CD14-positive monocyte (primary cell): ENCODE results near the gene PPP1R3G. TPM values are rescaled to one million over a fixed set of nuclear protein-coding genes. Genes with fewer than 3 reads are reported as not detected.

ENCODE experiments used
- DNase-seq, 3 donors: peaks; one replicate each; pipeline ENCODE4 v3.0.0-alpha.2; 2011 to 2022
- H2AFZ ChIP-seq: 2 replicates; pipeline ENCODE4 v1.6.0; 2012; ENCODE audit warnings: mild to moderate bottlenecking, low read depth, low read length, inconsistent platforms; ENCODE audit not compliant: insufficient read depth, poor library complexity, severe bottlenecking
- H3K27ac ChIP-seq, 2 donors: 1 replicate in 1 of 2; 2 replicates in 1 of 2; pipeline ENCODE4 v1.5.1; 2012 to 2013; ENCODE audit warnings: low read length in 2 of 2, control low read depth in 1 of 2, inconsistent platforms in 1 of 2, low read depth in 1 of 2, mild to moderate bottlenecking in 1 of 2
- H3K27me3 ChIP-seq, 2 donors: one replicate each; pipeline versions ENCODE4 v1.6.0 to v1.6.1; 2011 to 2013; ENCODE audit warnings: low read length in 2 of 2; ENCODE audit not compliant: control insufficient read depth in 2 of 2, insufficient read depth in 2 of 2
- H3K36me3 ChIP-seq, 2 donors: replicated peaks in 1 of 2; 1 replicate in 1 of 2; 2 replicates in 1 of 2; pipeline versions ENCODE4 v1.5.1 to v1.6.1; 2012 to 2013; ENCODE audit warnings: low read length in 2 of 2, control low read depth in 1 of 2, inconsistent platforms in 1 of 2, mild to moderate bottlenecking in 1 of 2; ENCODE audit not compliant: insufficient read depth in 2 of 2, control insufficient read depth in 1 of 2
- H3K4me1 ChIP-seq, 2 donors: 1 replicate in 1 of 2; 2 replicates in 1 of 2; pipeline versions ENCODE4 v1.5.1 to v1.6.1; 2012 to 2013; ENCODE audit warnings: low read length in 2 of 2, control low read depth in 1 of 2, inconsistent platforms in 1 of 2, mild to moderate bottlenecking in 1 of 2, moderate library complexity in 1 of 2; ENCODE audit not compliant: insufficient read depth in 2 of 2, control insufficient read depth in 1 of 2
- H3K4me2 ChIP-seq: replicated peaks from 2 replicates; pipeline ENCODE3; 2012; ENCODE audit warnings: low read length, moderate library complexity, mild to moderate bottlenecking; ENCODE audit not compliant: poor library complexity, severe bottlenecking; ENCODE audit errors: extremely low read depth
- H3K4me3 ChIP-seq, 3 experiments: fragments of 200-600 bp in 1 of 3; sonication (generic) in 1 of 3; replicated peaks in 1 of 3; 1 replicate in 2 of 3; 2 replicates in 1 of 3; pipeline ENCODE4 v1.5.1; 2011 to 2013; ENCODE audit warnings: low read length in 3 of 3, mild to moderate bottlenecking in 3 of 3, control low read depth in 2 of 3, low read depth in 2 of 3, inconsistent platforms in 1 of 3, moderate library complexity in 1 of 3
- H3K79me2 ChIP-seq: 2 replicates; pipeline ENCODE4 v1.6.0; 2012; ENCODE audit warnings: mild to moderate bottlenecking, control low read depth, inconsistent platforms, low read length, moderate library complexity; ENCODE audit not compliant: insufficient read depth
- H3K9ac ChIP-seq: 2 replicates; pipeline ENCODE4 v1.6.0; 2017; ENCODE audit warnings: low read length, mild to moderate bottlenecking; ENCODE audit not compliant: insufficient read depth, poor library complexity, severe bottlenecking
- H3K9me3 ChIP-seq, 2 donors: replicated peaks in 1 of 2; 1 replicate in 1 of 2; 2 replicates in 1 of 2; pipeline versions ENCODE4 v1.5.1 to v1.6.1; 2012 to 2013; ENCODE audit warnings: low read length in 2 of 2, control low read depth in 1 of 2; ENCODE audit not compliant: control insufficient read depth in 1 of 2, insufficient read depth in 1 of 2
- H4K20me1 ChIP-seq: 2 replicates; pipeline ENCODE4 v1.6.0; 2012; ENCODE audit warnings: mild to moderate bottlenecking, low read length, control low read depth, moderate library complexity; ENCODE audit not compliant: insufficient read depth
- H3K27ac Mint-ChIP-seq, 7 donors: one replicate each; pipeline ENCODE4 v1.8.0; 2020; ENCODE audit warnings: mild to moderate bottlenecking in 7 of 7, mixed read lengths in 7 of 7, moderate library complexity in 6 of 7, inconsistent platforms in 2 of 7
- H3K27me3 Mint-ChIP-seq, 3 donors: one replicate each; pipeline ENCODE4 v1.8.0; 2021 to 2022; ENCODE audit warnings: low read depth in 3 of 3, mild to moderate bottlenecking in 3 of 3, mixed read lengths in 3 of 3, moderate library complexity in 3 of 3, inconsistent platforms in 1 of 3
- H3K36me3 Mint-ChIP-seq, 2 donors: one replicate each; pipeline ENCODE4 v1.8.0; 2020; ENCODE audit warnings: mixed read lengths in 2 of 2, inconsistent platforms in 1 of 2, mild to moderate bottlenecking in 1 of 2
- H3K4me1 Mint-ChIP-seq: one replicate; pipeline ENCODE4 v1.8.0; 2020; ENCODE audit warnings: mild to moderate bottlenecking, mixed read lengths
- H3K4me3 Mint-ChIP-seq, 2 donors: one replicate each; pipeline ENCODE4 v1.8.0; 2020; ENCODE audit warnings: mild to moderate bottlenecking in 2 of 2, mixed read lengths in 2 of 2, moderate library complexity in 1 of 2
- H3K9me3 Mint-ChIP-seq, 7 donors: one replicate each; pipeline ENCODE4 v1.8.0; 2020 to 2022; ENCODE audit warnings: mixed read lengths in 7 of 7, mild to moderate bottlenecking in 6 of 7, moderate library complexity in 6 of 7, inconsistent platforms in 2 of 7
- CTCF ChIP-seq: fragments of 200-600 bp; IDR thresholded peaks from one replicate; pipeline ENCODE4 v1.8.0; 2022; ENCODE audit warnings: antibody characterized with exemption, mild to moderate bottlenecking
- WGBS: methylation state at CpG from one replicate; pipeline ENCODE4 v1.1.5; 2013; ENCODE audit warnings: missing lambda C conversion rate; ENCODE audit not compliant: insufficient coverage; 5-methylcytosine and 5-hydroxymethylcytosine counted together
- intact Hi-C, 2 donors: fragments of 100-400 bp; cut with micrococcal nuclease; formaldehyde crosslinking; loops; one replicate each; pipeline versions ENCODE4 v1.15.0 to v1.15.1; 2023
- polyA plus RNA-seq, 3 donors: library from polyadenylated mRNA; depleted of rRNA in 1 of 3; unstranded in 2 of 3; stranded (reverse) in 1 of 3; fragments of 300-500 nt in 2 of 3; fragments of >200 nt in 1 of 3; fragmentation: Illumina TruSeq in 2 of 3; gene quantifications; 1 replicate in 2 of 3; 2 replicates in 1 of 3; pipeline ENCODE4 v1.2.3, GENCODE V29; 2012 to 2021

PPP1R3G gene
- polyA plus RNA-seq, 3 donors: 0.13 to 0.15 (median 0.13) TPM

- TF ChIP-seq CTCF: no peak
- Histone ChIP-seq H3K4me3 (no peak overlapping the region), H3K79me2 (no peaks in the 10 kb centered on the region), H2AFZ (no peak overlapping the region), H3K4me2 (no peak overlapping the region), H3K9ac (no peak overlapping the region), H3K27me3 (no peaks in the 10 kb centered on the region), H3K9me3 (peaks cover 5 to 11% of the 10 kb centered on the region in 2 donors), H3K27ac (no peak overlapping the region), H3K4me1 (peaks cover under 1 to 4% of the 10 kb centered on the region in 2 donors), H4K20me1 (no peaks in the 10 kb centered on the region), H3K36me3 (no peaks in the 10 kb centered on the region)
- H3K4me3 Mint-ChIP-seq: no peak overlapping the region
- WGBS: 93% methylated on average over 1 of the region's 3 CpGs
- H3K27me3 Mint-ChIP-seq: peaks cover 0 to 2% (median 2%) of the 10 kb centered on the region in 3 donors
- H3K36me3 Mint-ChIP-seq: no peaks in the 10 kb centered on the region
- H3K9me3 Mint-ChIP-seq: peaks cover 3 to 25% (median 17%) of the 10 kb centered on the region in 7 donors
- no peak overlapping the region for H3K27ac Mint-ChIP-seq
- intact Hi-C loops: no loop called here
- peaks cover 6% of the 10 kb centered on the region for H3K4me1 Mint-ChIP-seq
- DNase-seq: no peak
These were observed 40.3 kb upstream of the PPP1R3G start for GRCh38 chr6:5044866-5045265.

GRCh38 chr6:5045416-5045815 is 39.7 kb upstream of the PPP1R3G start:
- H2AFZ ChIP-seq: no peak overlapping the region
- peaks cover 11% of the 10 kb centered on the region for H3K4me1 Mint-ChIP-seq
- no peak for TF ChIP-seq CTCF
- H3K27ac ChIP-seq: no peak overlapping the region
- DNase-seq: no peak
- no peaks in the 10 kb centered on the region for H3K36me3 ChIP-seq
- no peaks in the 10 kb centered on the region for H3K27me3 ChIP-seq
- no peaks in the 10 kb centered on the region for H3K36me3 Mint-ChIP-seq
- H3K9ac ChIP-seq: no peak overlapping the region
- H3K9me3 Mint-ChIP-seq: peaks cover 5 to 28% (median 17%) of the 10 kb centered on the region in 7 donors
- no peaks in the 10 kb centered on the region for H4K20me1 ChIP-seq
- no peak overlapping the region for H3K4me2 ChIP-seq
- intact Hi-C loops: no loop called here
- no peak overlapping the region for H3K27ac Mint-ChIP-seq
- no peak overlapping the region for H3K4me3 ChIP-seq
- H3K4me3 Mint-ChIP-seq: no peak overlapping the region
- peaks cover 5 to 15% of the 10 kb centered on the region in 2 donors for H3K9me3 ChIP-seq
- H3K27me3 Mint-ChIP-seq: peaks cover 0 to 2% (median 2%) of the 10 kb centered on the region in 3 donors
- peaks cover 5 to 8% of the 10 kb centered on the region in 2 donors for H3K4me1 ChIP-seq
- no peaks in the 10 kb centered on the region for H3K79me2 ChIP-seq
- 100% methylated on average over 3 of the region's 8 CpGs for whole genome bisulfite sequencing
